Measurements from ENCODE around the gene RUNX1. TPM values are rescaled to one million over a fixed set of nuclear protein-coding genes. Genes with fewer than 3 reads are reported as not detected.

RUNX1 gene
- total RNA-seq, 1 experiment from 2014 or later, result 55.2 TPM

GRCh38 chr21:34983680-34984086, 65.4 kb downstream of the RUNX1 start:
- H3K79me2 ChIP-seq (ENCODE audit: low read length), result peaks cover 32% of the 10 kb centered on the region
- H3K9me2 ChIP-seq (replicated peaks; ENCODE audit: low read length), result no peaks in the 10 kb centered on the region
- no peaks in the 10 kb centered on the region for H3K27me3 ChIP-seq (ENCODE audit: low read length)
- intact Hi-C loops (cut with micrococcal nuclease), result loop anchor here (5.0 kb wide), 1 partner anchor 46 kb away; no protein-coding TSS in a partner anchor
- DNase-seq (peak; percentile 65), ATAC-seq (peak; percentile 33)
- no peaks in the 10 kb centered on the region for H4K20me1 ChIP-seq (ENCODE audit: low read length)
- ChIA-PET POLR2A (ENCODE audit: unreplicated experiment) (interaction anchor here (0.6 to 1.2 kb wide), 3 partner anchors 64 to 248 kb away, joined by 4 to 8 read pairs (median 8); no protein-coding TSS in a partner anchor), CTCF (interaction anchor here (0.6 to 1.0 kb wide), 2 partner anchors 46 to 94 kb away, joined by 5 to 6 read pairs; no protein-coding TSS in a partner anchor)
- H3K9me3 ChIP-seq (ENCODE audit: low read length), result no peaks in the 10 kb centered on the region
- H2AFZ ChIP-seq (ENCODE audit: low read length), result no peak overlapping the region
- TF ChIP-seq EZH2phosphoT487 (IDR thresholded peaks at IDR 0.05; ENCODE audit: borderline replicate concordance, low read length) (no peak), CTCF (conservative IDR thresholded peaks at IDR 0.05; ENCODE audit: low read depth, low read length) (no peak), EZH2 (IDR thresholded peaks at IDR 0.05; ENCODE audit: low read length, unreplicated experiment) (no peak)
- BruUV-seq (replicated peaks), result no TSS peak
- H3K4me2 ChIP-seq (ENCODE audit: low read length), result peak overlapping the region; percentile 72
- H3K9ac ChIP-seq (ENCODE audit: low read length), result peak overlapping the region; percentile 45
- H3K36me3 ChIP-seq (ENCODE audit: low read depth, low read length), result peaks cover 10% of the 10 kb centered on the region
- H3K4me3 ChIP-seq (ENCODE audit: low read length), result peak overlapping the region; percentile 29
- H3K4me1 ChIP-seq (ENCODE audit: insufficient read depth, low read length), result peaks cover 36% of the 10 kb centered on the region
- H3F3A ChIP-seq (ENCODE audit: low read length, unreplicated experiment), result peaks cover 16% of the 10 kb centered on the region
- H3K27ac ChIP-seq (ENCODE audit: low read length), result peak overlapping the region; percentile 91

GRCh38 chr21:34981791-34982190, 67.3 kb downstream of the RUNX1 start:
- Histone ChIP-seq H2AFZ (ENCODE audit: low read length) (no peak overlapping the region), H3K79me2 (ENCODE audit: low read length) (peaks cover 32% of the 10 kb centered on the region), H3K27me3 (ENCODE audit: low read length) (no peaks in the 10 kb centered on the region), H3K9me2 (replicated peaks; ENCODE audit: low read length) (no peaks in the 10 kb centered on the region), H3K4me2 (ENCODE audit: low read length) (no peak overlapping the region), H3K9ac (ENCODE audit: low read length) (no peak overlapping the region), H3K4me1 (ENCODE audit: insufficient read depth, low read length) (peaks cover 30% of the 10 kb centered on the region), H3K9me3 (ENCODE audit: low read length) (no peaks in the 10 kb centered on the region), H4K20me1 (ENCODE audit: low read length) (no peaks in the 10 kb centered on the region), H3K4me3 (ENCODE audit: low read length) (no peak overlapping the region), H3K27ac (ENCODE audit: low read length) (no peak overlapping the region), H3K36me3 (ENCODE audit: low read depth, low read length) (peaks cover 8% of the 10 kb centered on the region), H3F3A (ENCODE audit: low read length, unreplicated experiment) (peaks cover 16% of the 10 kb centered on the region)
- no peak for ATAC-seq
- CTCF ChIA-PET, result no interaction called here
- POLR2A ChIA-PET (ENCODE audit: unreplicated experiment), result no interaction called here
- intact Hi-C loops (cut with micrococcal nuclease), result loop anchor here (5.0 kb wide), 1 partner anchor 44 kb away; no protein-coding TSS in a partner anchor
- TF ChIP-seq EZH2 (IDR thresholded peaks at IDR 0.05; ENCODE audit: low read length, unreplicated experiment) (no peak), CTCF (conservative IDR thresholded peaks at IDR 0.05; ENCODE audit: low read depth, low read length) (no peak), EZH2phosphoT487 (IDR thresholded peaks at IDR 0.05; ENCODE audit: borderline replicate concordance, low read length) (no peak)
- BruUV-seq (replicated peaks), result no TSS peak
- no peak for DNase-seq

- CTCF ChIA-PET, result no interaction called here
- peaks cover 23% of the 10 kb centered on the region for H3K79me2 ChIP-seq (ENCODE audit: low read length)
These were observed 68.5 kb downstream of the RUNX1 start for GRCh38 chr21:34980423-34981115.

More at GRCh38 chr21:34980423-34981115, 68.5 kb downstream of the RUNX1 start:
- TF ChIP-seq EZH2 (IDR thresholded peaks at IDR 0.05; ENCODE audit: low read length, unreplicated experiment) (no peak), EZH2phosphoT487 (IDR thresholded peaks at IDR 0.05; ENCODE audit: borderline replicate concordance, low read length) (no peak), CTCF (conservative IDR thresholded peaks at IDR 0.05; ENCODE audit: low read depth, low read length) (no peak)
- peaks cover 30% of the 10 kb centered on the region for H3K4me1 ChIP-seq (ENCODE audit: insufficient read depth, low read length)
- no peaks in the 10 kb centered on the region for H3K9me2 ChIP-seq (replicated peaks; ENCODE audit: low read length)
- no peak overlapping the region for H3K9ac ChIP-seq (ENCODE audit: low read length)
- no peak overlapping the region for H3K4me3 ChIP-seq (ENCODE audit: low read length)
- H3K4me2 ChIP-seq (ENCODE audit: low read length), result no peak overlapping the region
- no TSS peak for BruUV-seq (replicated peaks)
- H3K9me3 ChIP-seq (ENCODE audit: low read length), result no peaks in the 10 kb centered on the region
- H2AFZ ChIP-seq (ENCODE audit: low read length), result no peak overlapping the region
- H3F3A ChIP-seq (ENCODE audit: low read length, unreplicated experiment), result peaks cover 16% of the 10 kb centered on the region
- H3K36me3 ChIP-seq (ENCODE audit: low read depth, low read length), result peaks cover 5% of the 10 kb centered on the region; the same call in 1 of the 2 replicates
- H3K27ac ChIP-seq (ENCODE audit: low read length), result no peak overlapping the region
- intact Hi-C loops (cut with micrococcal nuclease), result loop anchor here (5.0 kb wide), 1 partner anchor 43 kb away; no protein-coding TSS in a partner anchor
- no peaks in the 10 kb centered on the region for H4K20me1 ChIP-seq (ENCODE audit: low read length)
- DNase-seq, result no peak
- ATAC-seq, result no peak
- no peaks in the 10 kb centered on the region for H3K27me3 ChIP-seq (ENCODE audit: low read length)
- POLR2A ChIA-PET (ENCODE audit: unreplicated experiment), result no interaction called here
